MCF 10A (cell line): ENCODE measurements around the gene FOLR2. TPM values are rescaled to one million over a fixed set of nuclear protein-coding genes. Genes with fewer than 3 reads are reported as not detected.

ENCODE experiments used
- BruUV-seq: library from RNA; stranded (reverse); fragments of 400-500 nt; replicated peaks from 2 replicates; lab custom pipeline; 2021; lab: Mats Ljungman, UMichigan
- CTCF ChIA-PET: fragments of 300-600 bp; sonication (Branson Sonifier 250); formaldehyde crosslinking; extraction: SDS; loops from one replicate; lab custom pipeline; 2021; ENCODE audit warnings: antibody characterized with exemption, inconsistent platforms; lab: Yijun Ruan, JAX
- POLR2A ChIA-PET: fragments of 300-600, 350-650 bp; sonication (Branson Sonifier 250); formaldehyde crosslinking; extraction: SDS; loops from one replicate; lab custom pipeline; 2020; ENCODE audit warnings: antibody characterized with exemption, inconsistent platforms; lab: Yijun Ruan, JAX
- DNase-seq: peaks from one replicate; pipeline ENCODE4 v3.0.0-alpha.2; 2018; ENCODE audit not compliant: unreplicated experiment
- H3K27ac Mint-ChIP-seq: one replicate; pipeline ENCODE4 v1.8.0; 2022; ENCODE audit warnings: mild to moderate bottlenecking, low read depth, mixed read lengths; ENCODE audit not compliant: unreplicated experiment
- H3K27me3 Mint-ChIP-seq: one replicate; pipeline ENCODE4 v1.8.0; 2022; ENCODE audit warnings: mixed read lengths; ENCODE audit not compliant: insufficient read depth, unreplicated experiment
- H3K36me3 Mint-ChIP-seq: one replicate; pipeline ENCODE4 v1.8.0; 2022; ENCODE audit warnings: mild to moderate bottlenecking, moderate library complexity, mixed read lengths; ENCODE audit not compliant: insufficient read depth, unreplicated experiment
- H3K4me1 Mint-ChIP-seq: one replicate; pipeline ENCODE4 v1.8.0; 2022; ENCODE audit warnings: mixed read lengths; ENCODE audit not compliant: insufficient read depth, unreplicated experiment
- H3K4me3 Mint-ChIP-seq: one replicate; pipeline ENCODE4 v1.8.0; 2022; ENCODE audit warnings: mild to moderate bottlenecking, moderate library complexity, mixed read lengths; ENCODE audit not compliant: unreplicated experiment
- H3K9me3 Mint-ChIP-seq: one replicate; pipeline ENCODE4 v1.8.0; 2022; ENCODE audit warnings: mixed read lengths; ENCODE audit not compliant: unreplicated experiment
- intact Hi-C: fragments of 100-400 bp; cut with micrococcal nuclease; formaldehyde crosslinking; loops from 2 replicates; pipeline ENCODE4 v1.14.1; 2022
- total RNA-seq: library from RNA; stranded (reverse); gene quantifications from 2 replicates; pipeline ENCODE4 v1.2.3, GENCODE V29; 2022
- TF ChIP-seq, protein P1 (sequence below): fragments of 200-600 bp; IDR thresholded peaks from one replicate; pipeline ENCODE4 v1.8.0; 2022; ENCODE audit warnings: antibody characterized with exemption, mild to moderate bottlenecking; ENCODE audit not compliant: unreplicated experiment

FOLR2 gene
- total RNA-seq, 1 experiment from 2014 or later, result not detected

DNA sequence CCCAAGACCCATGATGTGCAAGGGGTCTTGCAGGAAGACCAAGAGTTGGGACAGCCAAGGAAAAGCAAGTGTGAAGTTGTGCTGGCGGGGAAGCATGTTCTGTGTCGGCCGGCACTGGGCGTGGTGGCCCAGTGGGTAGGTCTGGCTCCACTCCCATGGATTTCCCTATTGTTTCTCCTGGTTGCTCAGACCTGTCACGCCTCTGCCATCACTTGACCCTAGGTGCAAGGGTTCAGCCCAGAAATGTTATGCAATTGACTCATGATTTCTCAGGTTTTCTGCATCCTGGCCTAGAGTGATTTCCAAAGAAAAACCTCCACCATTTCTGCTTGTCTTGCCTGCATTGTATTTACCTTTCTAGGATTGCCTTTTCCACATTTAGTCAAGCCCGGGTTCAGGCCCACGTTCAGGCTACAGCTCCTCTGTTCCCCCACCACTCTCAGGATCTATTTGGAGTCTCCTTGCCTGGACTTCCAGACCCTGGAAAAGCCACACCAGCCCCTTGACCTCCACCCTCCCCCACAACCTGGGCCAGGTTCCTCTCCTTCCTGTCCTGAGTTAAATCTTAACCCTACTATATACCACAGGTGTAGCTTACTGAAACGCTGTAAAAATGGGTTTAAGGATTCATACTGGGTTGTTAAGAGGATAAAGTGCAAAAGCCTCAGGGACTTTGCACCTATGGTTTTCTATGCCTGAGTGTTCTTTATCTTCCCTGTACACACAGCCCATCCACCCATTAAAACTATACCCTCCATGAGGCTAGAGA lies 42.1 kb upstream of the FOLR2 start:
- Mint-ChIP-seq H3K27me3 (no peaks in the 10 kb centered on the region), H3K4me1 (peaks cover 11% of the 10 kb centered on the region), H3K4me3 (no peak overlapping the region), H3K36me3 (no peaks in the 10 kb centered on the region), H3K27ac (no peak overlapping the region), H3K9me3 (no peaks in the 10 kb centered on the region)
- intact Hi-C loops, result no loop called here
- peak; percentile 73 for DNase-seq
- ChIA-PET CTCF (interaction anchor here (0.7 to 2.4 kb wide), 6 partner anchors 9 to 72 kb away, joined by 3 to 15 read pairs (median 5); no protein-coding TSS in a partner anchor), POLR2A (interaction anchor here (0.8 to 2.3 kb wide), 5 partner anchors 18 to 161 kb away, joined by 4 to 12 read pairs (median 4); no protein-coding TSS in a partner anchor)
- TF ChIP-seq, protein P1, sequence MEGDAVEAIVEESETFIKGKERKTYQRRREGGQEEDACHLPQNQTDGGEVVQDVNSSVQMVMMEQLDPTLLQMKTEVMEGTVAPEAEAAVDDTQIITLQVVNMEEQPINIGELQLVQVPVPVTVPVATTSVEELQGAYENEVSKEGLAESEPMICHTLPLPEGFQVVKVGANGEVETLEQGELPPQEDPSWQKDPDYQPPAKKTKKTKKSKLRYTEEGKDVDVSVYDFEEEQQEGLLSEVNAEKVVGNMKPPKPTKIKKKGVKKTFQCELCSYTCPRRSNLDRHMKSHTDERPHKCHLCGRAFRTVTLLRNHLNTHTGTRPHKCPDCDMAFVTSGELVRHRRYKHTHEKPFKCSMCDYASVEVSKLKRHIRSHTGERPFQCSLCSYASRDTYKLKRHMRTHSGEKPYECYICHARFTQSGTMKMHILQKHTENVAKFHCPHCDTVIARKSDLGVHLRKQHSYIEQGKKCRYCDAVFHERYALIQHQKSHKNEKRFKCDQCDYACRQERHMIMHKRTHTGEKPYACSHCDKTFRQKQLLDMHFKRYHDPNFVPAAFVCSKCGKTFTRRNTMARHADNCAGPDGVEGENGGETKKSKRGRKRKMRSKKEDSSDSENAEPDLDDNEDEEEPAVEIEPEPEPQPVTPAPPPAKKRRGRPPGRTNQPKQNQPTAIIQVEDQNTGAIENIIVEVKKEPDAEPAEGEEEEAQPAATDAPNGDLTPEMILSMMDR, result no peak
- no TSS peak for BruUV-seq

DNA sequence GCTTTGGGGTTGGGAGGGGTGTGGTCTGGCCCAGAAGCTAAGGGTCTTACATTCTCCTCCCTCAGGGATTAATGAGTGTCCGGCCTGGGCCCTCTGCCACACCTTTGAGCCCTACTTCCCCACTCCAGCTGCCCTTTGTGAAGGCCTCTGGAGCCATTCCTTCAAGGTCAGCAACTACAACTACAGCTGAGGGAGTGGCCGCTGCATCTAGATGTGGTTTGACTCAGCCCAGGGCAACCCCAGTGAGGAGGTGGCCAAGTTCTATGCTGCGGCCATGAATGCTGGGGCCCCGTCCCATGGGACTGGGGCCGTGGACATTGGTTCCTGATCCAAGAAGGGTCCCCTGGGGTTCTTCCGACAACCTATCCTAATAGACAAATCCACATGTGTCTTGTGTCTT lies 38.9 kb upstream of the FOLR2 start:
- Mint-ChIP-seq H3K27ac (no peak overlapping the region), H3K4me1 (peaks cover 26% of the 10 kb centered on the region), H3K27me3 (no peaks in the 10 kb centered on the region), H3K9me3 (no peaks in the 10 kb centered on the region), H3K36me3 (no peaks in the 10 kb centered on the region), H3K4me3 (no peak overlapping the region)
- CTCF ChIA-PET, result interaction anchor here (1.0 to 9.4 kb wide), 4 partner anchors 33 to 253 kb away, joined by 3 to 111 read pairs (median 10); no protein-coding TSS in a partner anchor
- POLR2A ChIA-PET, result no interaction called here
- intact Hi-C loops, result no loop called here
- no peak for DNase-seq
- TF ChIP-seq, protein P1, result no peak
- BruUV-seq, result no TSS peak

DNA sequence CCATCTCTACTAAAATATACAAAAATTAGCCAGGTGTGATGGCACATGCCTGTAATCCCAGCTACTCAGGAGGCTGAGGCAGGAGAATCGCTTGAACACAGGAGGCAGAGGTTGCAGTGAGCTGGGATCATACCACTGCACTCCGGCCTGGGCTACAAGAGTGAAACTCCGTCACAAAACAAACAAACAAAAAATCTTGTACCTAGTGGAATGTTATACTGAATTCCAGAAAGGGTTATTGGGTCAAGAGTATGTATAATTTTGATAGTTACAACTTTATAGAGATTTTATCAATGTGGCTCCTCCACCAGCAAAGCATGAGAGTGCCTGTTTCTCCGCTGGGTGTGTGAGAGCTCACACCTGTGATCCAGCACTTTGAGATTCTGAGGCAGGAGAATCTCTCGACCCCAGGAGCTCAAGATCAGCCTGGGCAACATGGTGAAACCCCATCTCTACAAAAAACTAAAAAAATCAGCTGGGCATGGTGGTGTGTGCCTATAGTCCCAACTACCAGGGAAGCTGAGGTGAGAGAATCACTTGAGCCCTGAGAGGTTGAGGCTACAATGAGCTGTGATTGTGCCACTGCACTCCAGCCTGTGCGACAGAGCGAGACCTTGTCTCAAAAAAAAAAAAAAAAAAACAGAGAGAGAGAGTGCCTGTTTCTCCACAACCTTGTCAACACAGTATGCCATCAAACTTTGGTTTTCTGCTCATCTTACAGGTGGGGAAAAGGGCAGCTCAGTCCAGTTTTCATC lies 37.4 kb upstream of the FOLR2 start:
- peaks cover 29% of the 10 kb centered on the region for H3K4me1 Mint-ChIP-seq
- H3K36me3 Mint-ChIP-seq, result no peaks in the 10 kb centered on the region
- ChIA-PET CTCF (interaction anchor here (0.6 to 9.4 kb wide), 9 partner anchors 34 to 268 kb away, joined by 3 to 111 read pairs (median 4); partner anchors contain the start of gene LRRC51), POLR2A (interaction anchor here (0.5 to 5.5 kb wide), 7 partner anchors 25 to 166 kb away, joined by 3 to 100 read pairs (median 4); no protein-coding TSS in a partner anchor)
- TF ChIP-seq, protein P1, result no peak
- H3K27me3 Mint-ChIP-seq, result no peaks in the 10 kb centered on the region
- DNase-seq, result no peak
- H3K4me3 Mint-ChIP-seq, result no peak overlapping the region
- no peaks in the 10 kb centered on the region for H3K9me3 Mint-ChIP-seq
- intact Hi-C loops, result no loop called here
- no peak overlapping the region for H3K27ac Mint-ChIP-seq
- BruUV-seq, result no TSS peak
